Stimulated activated CD8-positive, alpha-beta memory T cell treated with anti-CD3 and anti-CD28 coated beads, Interleukin-2, amount 100 ng/mL, for 1 hour (primary cell): ENCODE results near the gene COMP.

Experiments used
- DNase-seq, 2 donors: peaks; one replicate each; pipeline ENCODE4 v3.0.0-alpha.2; 2020; ENCODE audit warnings: low read depth in 2 of 2

The COMP gene

GRCh38 chr19:18769989-18770528, 21.0 kb downstream of the COMP start:
- no peak for DNase-seq

- DNase-seq, result no peak
These were observed 21.9 kb downstream of the COMP start for GRCh38 chr19:18768997-18769891.

- DNase-seq, result no peak
These were observed 22.9 kb downstream of the COMP start for GRCh38 chr19:18768046-18768771.

GRCh38 chr19:18765224-18765623, 25.9 kb downstream of the COMP start:
- no peak for DNase-seq

GRCh38 chr19:18764591-18765051, 26.5 kb downstream of the COMP start:
- DNase-seq, result no peak

- no peak for DNase-seq
These were observed 27.2 kb downstream of the COMP start for GRCh38 chr19:18763674-18764590.

GRCh38 chr19:18762125-18763023, 28.7 kb downstream of the COMP start:
- DNase-seq, result no peak

- DNase-seq, result no peak
These were observed 29.5 kb downstream of the COMP start for GRCh38 chr19:18761531-18762110.

- DNase-seq, result no peak
These were observed 30.4 kb downstream of the COMP start for GRCh38 chr19:18760440-18761383.

GRCh38 chr19:18759995-18760426, 31.1 kb downstream of the COMP start:
- no peak for DNase-seq

- no peak for DNase-seq
These were observed 31.7 kb downstream of the COMP start for GRCh38 chr19:18759304-18759994.

- DNase-seq, result no peak
These were observed 34.2 kb downstream of the COMP start for GRCh38 chr19:18756896-18757295.

GRCh38 chr19:18754501-18754900, 36.6 kb downstream of the COMP start:
- no peak for DNase-seq

GRCh38 chr19:18751571-18751970, 39.5 kb downstream of the COMP start:
- DNase-seq, result no peak

- no peak for DNase-seq
These were observed 40.7 kb downstream of the COMP start for GRCh38 chr19:18750295-18750970.

GRCh38 chr19:18749362-18750231, 41.5 kb downstream of the COMP start:
- no peak for DNase-seq
